Coronary artery (tissue), 2 donors: ENCODE measurements around the gene EGLN3.
A peak's percentile ranks its signal among the peaks of the same experiment; 100 is the strongest.

Experiments
- DNase-seq: peaks from one replicate; pipeline ENCODE4 v3.0.0-alpha.2; 2017; ENCODE audit warnings: low spot score
- H3K27ac ChIP-seq, 2 donors: fragments of 200-600 bp; sonication (generic); one replicate each; pipeline ENCODE4 v1.5.1; 2016 to 2019
- H3K4me3 ChIP-seq: fragments of 200-600 bp; sonication (generic); 2 replicates; pipeline ENCODE4 v1.5.1; 2016; ENCODE audit warnings: mild to moderate bottlenecking, moderate library complexity
- CTCF ChIP-seq: fragments of 200-600 bp; sonication (generic); IDR thresholded peaks from one replicate; pipeline ENCODE4 v1.5.1; 2019; ENCODE audit warnings: antibody characterized with exemption

The EGLN3 gene

GRCh38 chr14:33915682-33916081 is 35.2 kb downstream of the EGLN3 start:
- TF ChIP-seq CTCF: no peak
- no peak overlapping the region for H3K27ac ChIP-seq
- no peak for DNase-seq
- H3K4me3 ChIP-seq: no peak overlapping the region

- no peak for DNase-seq
Measured at GRCh38 chr14:33914676-33915516, 36.0 kb downstream of the EGLN3 start.

DNA sequence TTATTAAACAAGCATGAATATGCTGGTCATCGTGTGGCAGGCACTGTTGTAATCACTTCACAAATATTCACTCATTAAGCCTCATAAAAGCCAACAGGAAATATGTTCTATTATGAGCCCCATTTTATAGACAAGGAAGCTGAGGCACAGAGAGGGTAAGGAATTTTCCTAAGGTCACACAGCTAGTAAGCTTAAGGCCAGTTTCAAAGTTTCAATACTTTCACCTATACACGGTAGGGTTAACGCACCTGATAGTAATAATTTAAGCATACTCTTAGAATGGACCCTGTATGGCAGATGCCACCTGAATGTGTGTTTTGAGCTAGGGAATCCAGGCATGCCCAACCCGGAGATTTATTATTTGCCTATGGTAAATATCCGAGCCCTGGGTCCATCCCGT is 39.8 kb downstream of the EGLN3 start:
- Histone ChIP-seq H3K27ac (no peak overlapping the region), H3K4me3 (no peak overlapping the region)
- DNase-seq: no peak
- TF ChIP-seq CTCF: no peak

More at GRCh38 chr14:33914676-33915516, 36.0 kb downstream of the EGLN3 start:
- TF ChIP-seq CTCF: no peak
- Histone ChIP-seq H3K27ac (peak overlapping the region in 1 of 2 donors; percentile 61), H3K4me3 (no peak overlapping the region)

DNA sequence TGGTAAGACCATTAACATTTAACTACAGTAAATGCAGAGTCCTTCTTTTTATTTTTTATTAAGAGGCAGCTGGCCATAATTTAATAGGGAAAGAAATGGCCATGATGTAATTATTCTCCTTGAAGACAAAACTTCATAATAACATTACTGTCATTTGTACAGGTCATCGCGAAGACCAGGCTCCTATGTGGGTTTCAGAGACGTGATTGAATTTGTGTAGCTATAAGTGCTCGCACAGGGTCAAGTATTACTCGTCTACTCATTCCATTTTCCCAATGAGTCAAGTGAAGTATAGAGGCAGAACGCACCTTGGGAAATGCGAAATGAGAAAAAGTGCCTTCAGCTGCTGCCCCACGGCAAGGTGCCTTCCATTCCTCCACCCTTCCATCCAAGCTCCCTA is 40.4 kb downstream of the EGLN3 start:
- no peak for DNase-seq
- Histone ChIP-seq H3K4me3 (no peak overlapping the region), H3K27ac (no peak overlapping the region)
- TF ChIP-seq CTCF: no peak

- no peak for DNase-seq
- no peak overlapping the region for H3K27ac ChIP-seq
- H3K4me3 ChIP-seq: no peak overlapping the region
- TF ChIP-seq CTCF: no peak
Measured at GRCh38 chr14:33909380-33910084, 41.3 kb downstream of the EGLN3 start.

- no peak for TF ChIP-seq CTCF
- H3K27ac ChIP-seq: no peak overlapping the region
- H3K4me3 ChIP-seq: no peak overlapping the region
- DNase-seq: no peak
Measured at GRCh38 chr14:33908540-33909223, 42.2 kb downstream of the EGLN3 start.
